Astrocyte of the cerebellum (primary cell): ENCODE measurements around the gene TICAM1.
A peak's percentile ranks its signal among the peaks of the same experiment; 100 is the strongest.
"Not testable (repeated sequence)": the region's sequence is repeated elsewhere in the genome, so short reads cannot be mapped to it uniquely, and the experiment has no call there.

ENCODE experiments used
- DNase-seq: peaks from one replicate; pipeline ENCODE4 v3.0.0-alpha.2; 2011; ENCODE audit warnings: low read depth
- H3K4me3 ChIP-seq: 2 replicates; pipeline ENCODE4 v1.5.1; 2011; ENCODE audit warnings: mild to moderate bottlenecking, low read depth, low read length, moderate library complexity
- in situ Hi-C: cut with HindIII; loops from 2 replicates; pipeline ENCODE4 v1.10.0; 2017; ENCODE audit warnings: low sequenced_read_pairs
- TF ChIP-seq, protein P1 (sequence below): IDR thresholded peaks from 2 replicates; pipeline ENCODE4 v1.5.1; 2012; ENCODE audit warnings: low read length, low read depth, moderate library complexity, mild to moderate bottlenecking; ENCODE audit errors: missing control alignments

Gene TICAM1

DNA sequence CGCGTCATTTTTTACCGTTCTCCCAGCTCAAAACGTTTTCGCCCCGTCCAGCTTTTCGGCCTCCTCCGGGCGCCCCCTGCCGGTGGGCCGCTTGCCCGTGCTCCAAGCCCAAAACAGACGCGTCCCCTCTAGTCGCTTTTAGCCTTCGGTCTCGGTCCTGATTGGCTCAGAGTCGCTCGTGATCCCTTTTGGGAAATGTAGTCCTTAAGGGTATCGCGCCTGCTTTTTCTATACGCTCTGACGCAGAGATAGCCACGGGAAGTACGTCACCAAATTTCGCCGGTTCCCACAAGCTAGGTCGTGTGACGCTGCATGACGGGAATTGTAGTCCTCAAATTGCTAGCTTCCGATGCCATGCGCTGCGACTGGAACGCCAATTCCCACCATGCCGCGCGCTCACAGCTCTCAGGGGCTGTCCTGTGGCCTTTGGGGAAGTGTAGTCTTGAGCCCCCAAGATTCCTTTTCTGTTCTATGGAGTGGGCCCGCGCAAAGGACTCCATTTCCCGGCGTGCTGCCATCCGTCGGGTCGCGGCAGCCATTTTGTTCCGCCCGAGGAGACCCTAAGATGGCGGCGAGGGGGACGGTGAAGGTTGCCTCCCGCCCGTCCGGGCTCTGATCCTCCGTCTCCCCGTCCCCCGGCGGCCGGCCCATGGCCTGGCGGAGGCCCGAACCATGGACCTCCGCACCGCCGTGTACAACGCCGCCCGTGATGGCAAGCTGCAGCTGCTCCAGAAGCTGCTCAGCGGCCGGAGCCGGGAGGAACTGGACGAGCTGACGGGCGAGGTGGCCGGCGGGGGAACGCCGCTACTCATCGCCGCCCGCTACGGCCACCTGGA, 40.1 kb downstream of the TICAM1 start, which contains the start of gene FEM1A:
Gene FEM1A (plus strand): TSS at position 552 of the 836 bp plus-strand sequence. CDS start 121 bp downstream, at position 673.
- peak within 1 kb of the TSS; percentile 70 for H3K4me3 ChIP-seq
- DNase-seq, result peak; percentile 100
- in situ Hi-C loops, result no loop called here
- TF ChIP-seq, protein P1, sequence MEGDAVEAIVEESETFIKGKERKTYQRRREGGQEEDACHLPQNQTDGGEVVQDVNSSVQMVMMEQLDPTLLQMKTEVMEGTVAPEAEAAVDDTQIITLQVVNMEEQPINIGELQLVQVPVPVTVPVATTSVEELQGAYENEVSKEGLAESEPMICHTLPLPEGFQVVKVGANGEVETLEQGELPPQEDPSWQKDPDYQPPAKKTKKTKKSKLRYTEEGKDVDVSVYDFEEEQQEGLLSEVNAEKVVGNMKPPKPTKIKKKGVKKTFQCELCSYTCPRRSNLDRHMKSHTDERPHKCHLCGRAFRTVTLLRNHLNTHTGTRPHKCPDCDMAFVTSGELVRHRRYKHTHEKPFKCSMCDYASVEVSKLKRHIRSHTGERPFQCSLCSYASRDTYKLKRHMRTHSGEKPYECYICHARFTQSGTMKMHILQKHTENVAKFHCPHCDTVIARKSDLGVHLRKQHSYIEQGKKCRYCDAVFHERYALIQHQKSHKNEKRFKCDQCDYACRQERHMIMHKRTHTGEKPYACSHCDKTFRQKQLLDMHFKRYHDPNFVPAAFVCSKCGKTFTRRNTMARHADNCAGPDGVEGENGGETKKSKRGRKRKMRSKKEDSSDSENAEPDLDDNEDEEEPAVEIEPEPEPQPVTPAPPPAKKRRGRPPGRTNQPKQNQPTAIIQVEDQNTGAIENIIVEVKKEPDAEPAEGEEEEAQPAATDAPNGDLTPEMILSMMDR, result peak; percentile 99

DNA sequence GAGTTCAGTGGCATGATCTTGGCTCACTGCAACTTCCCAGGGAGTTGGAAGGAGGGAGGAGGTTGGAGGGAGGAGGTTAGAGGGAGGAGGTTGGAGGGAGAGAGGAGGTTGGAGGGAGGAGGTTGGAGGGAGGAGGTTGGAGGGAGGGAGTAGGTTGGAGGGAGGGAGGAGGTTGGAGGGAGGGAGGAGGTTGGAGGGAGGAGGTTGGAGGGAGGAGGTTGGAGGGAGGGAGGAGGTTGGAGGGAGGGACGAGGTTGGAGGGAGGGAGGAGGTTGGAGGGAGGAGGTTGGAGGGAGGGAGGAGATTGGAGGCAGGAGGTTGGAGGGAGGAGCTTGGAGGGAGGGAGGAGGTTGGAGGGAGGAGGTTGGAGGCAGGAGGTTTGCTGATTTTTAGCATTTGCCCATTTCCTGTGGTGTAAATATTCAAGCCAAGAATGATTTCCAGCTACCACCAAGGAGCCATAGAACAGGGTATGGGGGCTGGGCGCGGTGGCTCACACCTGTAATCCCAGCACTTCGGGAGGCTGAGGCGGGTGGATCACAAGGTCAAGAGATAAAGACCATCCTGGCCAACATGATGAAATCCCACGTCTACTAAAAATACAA, 45.0 kb downstream of the TICAM1 start:
- in situ Hi-C loops, result not testable (repeated sequence)

DNA sequence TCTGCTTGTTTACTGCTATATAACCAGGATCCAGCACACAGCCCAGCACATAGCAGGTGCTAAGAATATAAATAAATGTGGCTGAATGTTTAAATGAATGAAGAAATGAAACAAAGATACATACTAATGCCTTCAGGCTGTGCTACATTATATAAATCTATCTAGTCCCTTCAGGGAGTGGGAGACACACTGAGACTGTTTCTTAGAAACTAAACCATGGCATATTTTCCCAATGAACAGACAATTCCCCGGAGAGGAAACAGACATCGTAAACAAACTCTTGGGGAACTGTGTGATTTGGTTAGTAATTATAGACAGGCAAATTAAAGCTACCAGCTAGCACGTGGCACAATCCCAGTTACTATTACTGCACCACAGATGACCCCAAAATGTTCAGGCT, 49.7 kb downstream of the TICAM1 start:
- DNase-seq, result no peak
- no peak overlapping the region for H3K4me3 ChIP-seq
- in situ Hi-C loops, result no loop called here
- TF ChIP-seq, protein P1, result no peak

More for the DNA sequence above, 45.0 kb downstream of the TICAM1 start:
- H3K4me3 ChIP-seq, DNase-seq: not testable (repeated sequence)

DNA sequence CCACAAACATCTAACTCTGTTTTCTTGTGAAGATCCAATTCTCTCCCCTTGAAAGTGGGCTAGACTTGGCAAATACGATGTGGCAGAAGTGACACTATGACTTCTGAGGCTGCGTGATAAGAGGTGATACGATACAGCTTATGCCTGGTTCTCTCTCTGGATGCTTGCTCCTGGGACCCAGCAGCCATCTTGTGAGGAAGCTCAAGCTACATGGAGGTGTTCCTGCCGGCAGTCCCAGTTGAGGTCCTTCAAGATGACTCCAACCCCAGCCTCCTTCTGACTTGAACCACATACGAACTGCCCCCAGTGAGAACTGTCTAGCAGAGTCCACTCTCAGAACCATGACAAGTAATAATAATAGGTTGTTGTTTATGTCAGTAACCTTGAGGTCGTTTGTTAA, 50.7 kb downstream of the TICAM1 start:
- DNase-seq, result no peak
- no peak overlapping the region for H3K4me3 ChIP-seq
- in situ Hi-C loops, result no loop called here
- TF ChIP-seq, protein P1, result no peak

DNA sequence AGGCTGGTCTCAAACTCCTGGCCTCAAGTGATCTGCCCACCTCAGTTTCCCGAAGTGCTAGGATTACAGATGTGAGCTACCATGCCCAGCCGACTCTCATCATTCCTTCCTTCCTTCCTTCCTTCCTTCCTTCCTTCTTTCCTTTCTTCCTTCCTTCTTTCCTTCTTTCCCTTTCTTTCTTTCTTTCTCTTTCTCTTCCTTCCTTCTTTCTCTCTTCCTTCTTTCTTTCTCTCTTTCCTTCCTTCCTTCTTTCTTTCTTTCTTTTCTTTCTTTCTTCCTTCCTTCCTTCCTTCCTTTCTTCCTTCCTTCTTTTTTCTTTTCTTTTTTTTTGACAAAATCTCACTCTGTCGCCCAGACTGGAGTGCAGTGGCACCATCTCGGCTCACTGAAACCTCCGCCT, 53.4 kb downstream of the TICAM1 start:
- DNase-seq, in situ Hi-C loops, H3K4me3 ChIP-seq: not testable (repeated sequence)

DNA sequence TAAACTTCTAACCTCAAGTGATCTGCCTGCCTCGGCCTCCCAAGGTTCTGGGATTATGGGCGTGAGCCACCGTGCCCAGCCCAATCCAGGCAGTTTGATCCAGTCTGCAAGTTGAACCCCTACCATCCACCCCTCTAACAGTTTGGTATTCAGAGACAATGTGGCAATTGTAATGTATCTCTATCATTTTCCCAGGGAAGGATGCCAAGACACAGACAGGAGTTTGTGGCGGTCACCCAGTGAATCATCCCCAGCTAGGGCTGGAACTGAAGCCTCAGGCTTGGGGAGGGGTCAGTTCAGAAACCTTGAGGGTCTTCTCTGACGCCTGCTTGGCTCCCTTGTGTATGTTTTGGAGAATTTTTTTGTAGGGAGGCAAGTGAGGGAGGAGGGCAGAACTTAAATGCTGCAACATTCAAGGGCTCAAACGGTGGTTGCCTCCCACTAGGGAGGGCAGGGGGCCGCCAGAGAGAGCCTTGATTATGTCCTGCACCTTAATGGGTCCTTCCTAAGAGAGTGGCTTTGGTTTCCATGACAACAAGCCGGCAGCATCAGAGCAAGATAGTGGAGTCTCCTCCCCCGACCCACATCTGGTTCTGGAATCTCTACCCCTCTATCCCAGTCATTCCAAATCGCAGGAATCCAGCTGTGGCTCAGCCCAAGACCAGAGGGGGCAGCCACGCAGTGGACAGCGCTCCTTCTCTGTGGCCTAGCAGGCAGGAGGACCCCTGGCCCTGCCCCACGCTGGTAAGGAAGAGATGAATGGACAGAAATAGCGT, 54.9 kb downstream of the TICAM1 start:
- TF ChIP-seq, protein P1, result no peak
- in situ Hi-C loops, result no loop called here
- no peak overlapping the region for H3K4me3 ChIP-seq
- DNase-seq, result no peak

DNA sequence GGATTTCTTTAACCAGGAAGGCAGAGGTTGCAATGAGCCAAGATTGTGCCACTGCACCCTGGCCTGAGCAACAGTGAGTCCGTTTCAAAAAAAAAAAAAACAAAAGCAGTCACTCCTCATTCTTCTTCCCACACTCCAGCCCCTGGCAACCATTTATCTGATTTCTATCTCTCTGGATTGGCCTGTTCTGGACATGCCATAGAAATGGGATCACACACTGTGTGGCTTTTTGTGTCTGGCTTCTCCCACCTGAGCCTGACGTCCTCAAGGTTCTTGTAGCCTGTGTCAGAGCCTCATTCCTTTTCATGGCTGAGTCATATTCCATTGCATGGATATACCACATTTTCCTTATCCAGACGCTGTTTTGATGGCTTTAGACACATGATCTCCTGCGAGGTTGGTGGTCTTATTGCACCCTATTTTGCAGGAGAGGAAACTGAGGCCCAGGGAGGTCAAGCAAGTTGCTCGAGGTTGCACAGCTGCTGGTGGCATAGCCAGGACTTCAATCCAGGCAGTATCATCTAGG, 55.8 kb downstream of the TICAM1 start:
- H3K4me3 ChIP-seq, result no peak overlapping the region
- no peak for DNase-seq
- in situ Hi-C loops, result no loop called here
- TF ChIP-seq, protein P1, result no peak
